Tibial nerve (tissue), 3 donors: ENCODE results near the gene BAZ1B.

Experiments used
- POLR2A ChIP-seq, 2 donors: fragments of 450-650 bp; IDR thresholded peaks; one replicate each; pipeline ENCODE4 v1.6.1; 2017; ENCODE audit warnings: antibody characterized with exemption in 2 of 2, mild to moderate bottlenecking in 2 of 2, moderate library complexity in 2 of 2
- TF ChIP-seq, protein P1 (sequence below), 5 experiments: fragments of 200-600 bp in 3 of 5; fragments of 450-650 bp in 2 of 5; sonication (generic) in 3 of 5; IDR thresholded peaks; one replicate each; pipeline ENCODE4 v1.5.1; 2016 to 2019; ENCODE audit warnings: antibody characterized with exemption in 5 of 5, mild to moderate bottlenecking in 3 of 5, moderate library complexity in 2 of 5

DNA sequence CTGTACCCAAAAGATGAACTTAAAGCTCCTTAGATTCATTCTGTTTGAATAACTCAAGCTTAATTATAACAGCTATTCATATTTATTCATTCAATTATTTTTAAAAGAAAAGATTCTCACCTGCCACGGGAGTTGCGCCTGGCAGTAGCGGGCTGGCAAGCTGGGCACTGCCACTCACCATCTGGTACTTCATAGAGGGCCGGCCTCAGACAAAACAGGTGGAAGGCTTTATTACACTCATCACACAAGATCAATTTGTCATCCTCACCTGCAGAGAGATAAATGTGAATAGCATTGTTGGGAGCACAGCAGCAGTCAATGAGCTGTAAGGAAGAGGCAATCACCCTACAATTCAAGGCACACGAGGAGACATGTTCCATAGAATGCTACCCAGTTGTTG lies 72.7 kb downstream of the BAZ1B start:
- TF ChIP-seq, protein P1, sequence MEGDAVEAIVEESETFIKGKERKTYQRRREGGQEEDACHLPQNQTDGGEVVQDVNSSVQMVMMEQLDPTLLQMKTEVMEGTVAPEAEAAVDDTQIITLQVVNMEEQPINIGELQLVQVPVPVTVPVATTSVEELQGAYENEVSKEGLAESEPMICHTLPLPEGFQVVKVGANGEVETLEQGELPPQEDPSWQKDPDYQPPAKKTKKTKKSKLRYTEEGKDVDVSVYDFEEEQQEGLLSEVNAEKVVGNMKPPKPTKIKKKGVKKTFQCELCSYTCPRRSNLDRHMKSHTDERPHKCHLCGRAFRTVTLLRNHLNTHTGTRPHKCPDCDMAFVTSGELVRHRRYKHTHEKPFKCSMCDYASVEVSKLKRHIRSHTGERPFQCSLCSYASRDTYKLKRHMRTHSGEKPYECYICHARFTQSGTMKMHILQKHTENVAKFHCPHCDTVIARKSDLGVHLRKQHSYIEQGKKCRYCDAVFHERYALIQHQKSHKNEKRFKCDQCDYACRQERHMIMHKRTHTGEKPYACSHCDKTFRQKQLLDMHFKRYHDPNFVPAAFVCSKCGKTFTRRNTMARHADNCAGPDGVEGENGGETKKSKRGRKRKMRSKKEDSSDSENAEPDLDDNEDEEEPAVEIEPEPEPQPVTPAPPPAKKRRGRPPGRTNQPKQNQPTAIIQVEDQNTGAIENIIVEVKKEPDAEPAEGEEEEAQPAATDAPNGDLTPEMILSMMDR (IDR thresholded peaks at IDR 0.05), result no peak
- no peak for TF ChIP-seq POLR2A (IDR thresholded peaks at IDR 0.05)
